Measurements from ENCODE around the gene SIX1.

SIX1 gene

DNA sequence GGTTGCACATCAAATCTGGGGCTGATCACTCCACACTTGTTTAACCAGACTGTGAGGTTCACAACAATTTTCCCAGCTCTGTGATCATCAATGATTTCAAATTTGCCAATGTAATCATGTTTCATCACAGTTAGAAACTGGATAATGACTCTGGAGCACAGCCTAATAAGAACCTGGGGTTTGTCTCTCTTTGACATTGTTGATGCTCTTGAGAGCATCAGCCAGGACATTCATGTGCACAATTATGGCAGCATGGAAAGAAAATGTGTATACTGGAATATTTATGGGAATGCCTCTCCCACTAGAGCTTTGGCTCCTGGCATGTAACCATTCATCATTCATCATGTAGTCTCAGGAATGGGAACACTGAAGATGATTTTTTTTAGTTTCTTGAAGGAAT, 47.0 kb downstream of the SIX1 start:
- in situ Hi-C loops (cut with MboI; ENCODE audit: low sequenced_read_pairs), result no loop called here

DNA sequence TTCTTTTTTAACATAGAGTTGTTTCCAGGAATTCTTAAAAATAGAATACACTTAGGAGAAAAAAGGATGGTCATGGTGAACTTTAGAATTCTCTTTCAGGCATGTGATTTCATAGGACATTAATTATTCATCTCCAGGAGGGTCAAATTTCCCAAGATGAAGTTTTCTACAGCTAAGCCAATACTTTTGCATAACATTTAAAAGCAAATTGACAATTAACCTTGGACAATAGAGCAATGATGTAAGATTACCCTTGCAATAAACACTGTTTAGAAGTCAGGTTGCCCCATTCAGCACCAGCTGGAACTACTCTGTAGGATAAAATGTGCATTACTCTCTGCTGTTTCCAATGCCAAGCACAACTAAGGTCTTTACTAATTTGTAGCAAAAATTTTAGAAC, 49.5 kb downstream of the SIX1 start:
- in situ Hi-C loops (cut with MboI; ENCODE audit: low sequenced_read_pairs), result no loop called here

DNA sequence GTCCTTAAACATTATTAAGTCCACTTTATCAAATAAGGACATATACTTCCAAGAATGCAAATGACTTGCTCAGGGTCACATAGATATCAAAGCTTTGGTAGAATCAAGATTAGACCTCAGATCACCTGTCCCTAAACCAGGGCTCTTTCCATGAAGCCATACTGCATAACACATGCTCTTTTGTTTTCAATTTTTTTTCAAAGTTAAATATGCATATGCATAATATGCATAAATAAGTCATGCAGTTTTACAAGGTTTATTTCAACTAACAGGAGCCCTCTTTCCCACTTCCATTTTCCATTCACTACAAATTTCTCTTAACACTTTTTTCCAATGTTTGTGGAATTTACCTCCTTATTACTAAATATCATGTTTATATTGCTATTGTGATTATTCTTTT, 53.1 kb downstream of the SIX1 start:
- in situ Hi-C loops (cut with MboI; ENCODE audit: low sequenced_read_pairs), result no loop called here

DNA sequence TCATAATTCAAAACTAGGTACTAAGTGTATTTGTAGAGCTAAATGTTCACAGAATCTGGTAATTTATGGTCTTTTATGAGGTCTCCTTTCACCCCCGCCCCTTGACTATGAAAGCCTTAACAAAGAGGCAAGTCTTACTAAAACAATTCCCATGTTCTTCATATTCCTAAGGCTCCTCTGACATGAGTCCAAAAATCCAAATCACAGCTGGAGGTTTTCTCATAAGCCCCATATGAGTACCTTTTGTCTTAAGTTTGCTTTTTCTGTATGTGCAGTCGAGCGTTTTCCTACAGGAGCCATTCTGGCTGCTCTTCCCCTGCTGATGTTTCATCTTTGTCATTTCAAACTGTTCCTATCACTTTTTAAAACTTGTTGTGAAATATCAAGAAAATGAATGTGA, 55.2 kb downstream of the SIX1 start:
- in situ Hi-C loops (cut with MboI; ENCODE audit: low sequenced_read_pairs), result no loop called here
